Measurements from ENCODE around the gene TP53TG3E.
"Not testable (repeated sequence)": the region's sequence is repeated elsewhere in the genome, so short reads cannot be mapped to it uniquely, and the experiment has no call there.

DNA sequence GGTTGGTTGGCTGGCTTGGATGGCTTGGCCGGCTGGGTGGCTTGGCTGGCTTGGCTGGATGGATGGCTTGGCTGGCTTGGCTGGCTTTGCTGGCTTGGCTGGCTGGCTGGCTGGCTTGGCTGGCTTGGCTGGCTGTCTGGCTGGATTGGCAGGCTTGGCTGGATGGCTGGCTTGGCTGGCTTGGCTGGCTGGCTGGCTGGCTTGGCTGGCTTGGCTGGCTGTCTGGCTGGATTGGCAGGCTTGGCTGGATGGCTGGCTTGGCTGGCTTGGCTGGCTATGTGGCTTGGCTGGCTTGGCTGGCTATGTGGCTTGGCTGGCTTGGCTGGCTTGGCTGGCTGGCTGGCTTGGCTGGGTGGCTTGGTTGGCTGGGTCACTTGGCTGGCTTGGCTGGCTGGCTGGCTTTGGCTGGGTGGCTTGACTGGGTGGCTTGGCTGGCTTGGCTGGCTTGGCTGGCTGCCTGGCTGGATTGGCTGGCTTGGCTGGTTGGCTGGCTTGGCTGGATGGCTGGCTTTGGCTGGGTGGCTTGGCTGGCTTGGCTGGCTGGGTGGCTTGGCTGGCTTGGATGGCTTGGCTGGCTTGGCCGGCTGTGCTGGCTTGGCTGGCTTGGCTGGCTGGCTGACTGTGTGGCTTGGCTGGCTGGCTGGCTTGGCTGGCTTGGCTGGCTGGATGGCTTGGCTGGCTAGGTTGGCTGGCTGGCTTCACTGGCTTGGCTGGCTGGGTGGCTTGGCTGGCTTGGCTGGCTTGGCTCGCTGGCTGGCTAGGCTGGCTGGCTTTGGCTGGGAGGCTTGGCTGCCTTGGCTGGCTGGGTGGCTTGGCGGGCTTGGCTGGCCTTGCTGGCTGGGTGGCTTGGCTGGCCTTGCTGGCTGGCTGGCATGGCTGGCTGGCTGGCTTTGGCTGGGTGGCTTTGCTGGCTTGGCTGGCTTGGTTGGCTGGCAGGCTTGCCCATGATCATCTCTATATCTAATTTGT is 35.3 kb downstream of the TP53TG3E start:
- TF ChIP-seq EZH2 (optimal IDR thresholded peaks at IDR 0.05; ENCODE audit: low read depth, low read length); EZH2phosphoT487 (IDR thresholded peaks at IDR 0.05; ENCODE audit: low read length): not testable (repeated sequence)
- TF ChIP-seq, protein P1, sequence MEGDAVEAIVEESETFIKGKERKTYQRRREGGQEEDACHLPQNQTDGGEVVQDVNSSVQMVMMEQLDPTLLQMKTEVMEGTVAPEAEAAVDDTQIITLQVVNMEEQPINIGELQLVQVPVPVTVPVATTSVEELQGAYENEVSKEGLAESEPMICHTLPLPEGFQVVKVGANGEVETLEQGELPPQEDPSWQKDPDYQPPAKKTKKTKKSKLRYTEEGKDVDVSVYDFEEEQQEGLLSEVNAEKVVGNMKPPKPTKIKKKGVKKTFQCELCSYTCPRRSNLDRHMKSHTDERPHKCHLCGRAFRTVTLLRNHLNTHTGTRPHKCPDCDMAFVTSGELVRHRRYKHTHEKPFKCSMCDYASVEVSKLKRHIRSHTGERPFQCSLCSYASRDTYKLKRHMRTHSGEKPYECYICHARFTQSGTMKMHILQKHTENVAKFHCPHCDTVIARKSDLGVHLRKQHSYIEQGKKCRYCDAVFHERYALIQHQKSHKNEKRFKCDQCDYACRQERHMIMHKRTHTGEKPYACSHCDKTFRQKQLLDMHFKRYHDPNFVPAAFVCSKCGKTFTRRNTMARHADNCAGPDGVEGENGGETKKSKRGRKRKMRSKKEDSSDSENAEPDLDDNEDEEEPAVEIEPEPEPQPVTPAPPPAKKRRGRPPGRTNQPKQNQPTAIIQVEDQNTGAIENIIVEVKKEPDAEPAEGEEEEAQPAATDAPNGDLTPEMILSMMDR (IDR thresholded peaks at IDR 0.05; ENCODE audit: low read length): not testable (repeated sequence)
